Stimulated activated CD4-positive, alpha-beta T cell treated with anti-CD3 and anti-CD28 coated beads, Interleukin-4, amount 100 ng/mL, for 1 hour (primary cell): ENCODE measurements around the gene MVD.

ENCODE experiments used
- DNase-seq: peaks from one replicate; pipeline ENCODE4 v3.0.0-alpha.2; 2020

Gene MVD

DNA sequence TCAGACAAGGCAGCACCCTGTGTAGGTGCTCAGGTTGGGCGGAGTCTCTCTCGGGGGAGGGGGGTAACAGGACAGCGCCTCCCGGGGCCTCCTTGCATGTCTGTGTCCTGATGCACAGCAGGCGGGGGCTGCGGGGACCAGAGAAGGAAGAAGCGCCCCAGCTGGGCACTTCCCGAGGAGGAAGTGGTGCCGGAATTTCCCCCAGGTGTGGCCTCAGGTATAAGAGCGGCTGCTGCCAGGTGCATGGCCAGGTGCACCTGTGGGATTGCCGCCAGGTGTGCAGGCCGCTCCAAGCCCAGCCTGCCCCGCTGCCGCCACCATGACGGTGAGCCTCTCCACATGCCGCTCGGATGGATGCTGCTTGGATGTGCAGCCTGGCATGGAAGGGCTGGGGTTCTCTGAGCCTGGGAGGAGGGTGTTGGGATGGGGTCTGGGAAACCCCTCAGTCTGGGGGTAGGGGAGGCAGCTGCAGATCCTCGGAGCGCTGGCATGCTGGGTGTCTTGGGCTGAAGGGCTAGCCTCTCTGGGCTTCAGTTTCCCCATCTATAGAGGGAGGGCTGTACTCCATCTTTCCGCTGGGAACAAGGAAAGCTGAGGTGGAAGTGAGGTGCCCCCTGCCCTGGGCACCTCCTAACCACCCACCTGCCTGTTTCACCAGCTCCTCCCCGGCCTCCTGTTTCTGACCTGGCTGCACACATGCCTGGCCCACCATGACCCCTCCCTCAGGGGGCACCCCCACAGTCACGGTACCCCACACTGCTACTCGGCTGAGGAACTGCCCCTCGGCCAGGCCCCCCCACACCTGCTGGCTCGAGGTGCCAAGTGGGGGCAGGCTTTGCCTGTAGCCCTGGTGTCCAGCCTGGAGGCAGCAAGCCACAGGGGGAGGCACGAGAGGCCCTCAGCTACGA is 24.3 kb downstream of the MVD start, which contains the start of gene IL17C:
Gene IL17C, plus strand, starts transcription at position 250 of the 908 bp plus-strand sequence. Its CDS starts 70 bp downstream, at position 320.
- no peak for DNase-seq

DNA sequence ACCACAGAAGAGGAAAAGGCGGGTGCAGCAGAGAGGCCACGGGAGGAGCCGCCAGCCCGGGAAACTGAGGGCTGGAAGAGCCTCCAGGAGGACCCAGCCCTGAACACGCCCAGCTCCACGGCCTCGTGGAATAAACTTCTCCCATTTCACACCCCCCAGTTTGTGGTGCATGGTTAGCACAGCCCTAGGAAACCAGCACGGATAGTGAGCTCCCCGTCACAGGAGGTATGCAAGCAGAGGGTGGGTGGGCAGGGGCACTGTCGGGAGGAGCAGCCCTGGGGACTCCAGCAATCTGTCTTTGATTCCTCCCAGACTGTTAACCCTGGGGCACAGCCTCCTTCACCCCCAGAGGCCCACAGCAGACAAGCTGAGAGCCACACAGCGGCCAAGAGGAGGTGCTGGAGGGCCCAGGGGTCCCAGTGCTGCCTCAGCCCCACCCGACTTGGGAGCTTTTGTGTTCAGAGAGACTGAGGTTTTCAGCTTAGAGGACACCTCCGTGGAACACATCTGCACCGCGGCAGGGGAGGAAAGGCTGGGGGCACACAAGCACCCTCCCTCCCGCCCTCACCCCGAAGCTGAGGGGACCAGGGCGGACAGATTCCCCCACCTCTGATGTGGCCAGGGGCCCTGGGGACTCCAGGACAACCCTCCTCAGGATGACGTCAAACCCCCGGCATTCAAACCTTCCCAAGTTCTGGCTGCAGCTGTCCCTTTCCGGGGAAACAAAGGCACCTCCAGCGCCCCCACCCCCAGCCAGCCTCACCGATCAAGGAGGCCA is 26.2 kb downstream of the MVD start:
- no peak for DNase-seq

DNA sequence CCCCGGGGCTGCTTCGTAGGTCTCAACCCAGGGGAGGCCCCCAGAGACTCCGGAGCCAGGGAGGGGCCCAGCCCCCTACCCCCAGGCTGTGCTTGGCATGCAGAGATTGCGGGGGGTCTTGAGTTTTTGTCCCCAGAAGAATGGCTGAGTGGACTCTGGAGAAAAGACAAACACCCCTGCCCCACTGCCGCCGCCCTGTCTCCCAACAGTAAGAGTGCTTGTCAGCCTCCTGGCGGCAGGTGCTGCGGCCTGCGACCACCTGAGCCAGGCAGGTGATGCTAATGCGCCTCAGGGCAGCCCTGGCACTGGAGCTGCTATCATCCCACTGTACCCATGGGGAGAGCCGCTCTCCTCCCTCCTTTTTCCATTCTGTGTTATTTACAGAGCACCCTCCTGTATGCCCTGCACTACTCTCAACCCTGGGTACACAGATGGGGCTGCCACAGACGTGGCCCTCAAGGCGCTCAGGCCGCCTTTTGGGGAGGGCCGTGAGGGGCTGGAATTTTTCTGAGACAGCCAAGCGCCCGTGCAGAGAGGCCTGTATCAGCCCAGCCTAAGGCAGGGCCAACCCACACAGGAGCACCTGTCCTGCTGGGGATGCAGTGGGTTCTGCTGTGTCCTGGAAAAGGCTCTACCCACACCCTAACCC is 27.1 kb downstream of the MVD start:
- DNase-seq, result no peak

DNA sequence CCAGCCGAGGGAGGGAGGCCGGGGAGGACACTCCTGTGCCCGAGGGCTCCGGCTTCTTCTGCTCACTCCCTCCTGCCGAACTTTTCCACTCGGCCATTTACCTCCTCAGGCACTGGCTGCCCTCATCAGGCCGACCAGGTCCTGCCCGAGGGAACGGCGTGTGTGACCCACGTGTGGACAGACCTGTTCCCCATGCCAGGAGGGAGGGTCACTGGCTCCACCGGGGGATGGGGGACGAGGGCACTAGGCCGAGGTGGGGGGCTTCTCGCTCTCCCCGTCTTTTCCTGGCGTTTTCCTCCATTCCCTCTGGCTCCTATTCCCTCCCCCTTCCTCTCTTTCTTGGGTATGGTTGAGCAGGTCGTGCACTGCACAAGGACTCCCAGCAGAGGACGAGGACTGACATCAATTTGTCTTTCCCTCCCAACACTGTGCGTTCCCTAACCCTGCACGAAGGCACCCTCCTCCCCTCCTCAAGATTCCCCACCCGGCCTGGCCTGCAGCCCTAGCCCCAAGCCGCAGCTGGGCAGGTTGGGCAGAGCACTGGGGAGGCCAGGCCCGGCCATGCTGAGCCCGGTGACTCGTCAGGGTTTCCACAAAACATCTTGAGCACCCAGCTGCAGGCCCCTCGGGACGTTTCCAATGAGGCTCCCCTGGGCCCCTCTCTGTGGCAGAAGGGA is 27.8 kb downstream of the MVD start:
- DNase-seq, result no peak

DNA sequence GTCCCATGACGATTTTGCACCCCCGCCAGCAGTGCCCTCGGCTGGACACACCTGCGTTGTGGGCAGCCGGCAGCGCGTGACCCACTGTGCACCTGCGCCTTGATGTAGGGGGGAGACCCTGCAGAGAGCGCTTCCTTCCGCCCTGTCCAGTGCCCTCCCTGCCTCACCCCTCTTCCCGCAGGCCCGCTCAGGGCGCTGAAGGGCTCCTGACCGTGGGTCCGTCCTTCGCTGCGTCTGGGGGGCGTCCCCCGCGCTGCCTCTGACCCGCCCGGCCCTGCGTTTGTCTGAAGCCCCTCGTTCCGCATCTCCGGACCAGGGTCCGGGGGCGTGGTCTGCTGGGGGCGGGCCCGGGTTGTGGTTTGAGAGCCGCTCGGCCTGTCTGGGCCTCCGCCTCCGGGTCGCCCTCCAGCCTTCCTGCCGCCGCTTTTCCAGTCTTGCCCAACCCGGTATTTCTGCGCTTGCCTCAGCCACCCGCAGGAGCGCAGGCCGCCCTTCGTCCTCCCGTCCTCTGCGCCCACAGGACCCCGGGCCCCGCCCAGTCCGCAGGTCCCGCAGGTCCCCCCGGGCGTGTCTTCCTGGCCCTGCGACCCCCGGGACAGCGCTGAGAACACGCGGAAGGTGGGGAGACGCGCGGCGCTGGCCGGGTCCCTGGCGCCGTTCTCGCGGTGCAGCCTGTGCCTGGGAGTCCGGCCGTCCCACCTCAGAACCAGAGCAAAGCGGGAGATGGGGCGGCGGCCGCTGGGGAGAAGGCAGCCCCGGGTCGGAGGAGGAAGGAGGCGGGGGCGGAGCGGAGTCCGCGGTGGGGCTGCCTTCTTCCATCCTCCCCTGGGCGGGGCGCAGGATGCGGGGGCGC is 28.5 kb downstream of the MVD start:
- peak; percentile 50 for DNase-seq

DNA sequence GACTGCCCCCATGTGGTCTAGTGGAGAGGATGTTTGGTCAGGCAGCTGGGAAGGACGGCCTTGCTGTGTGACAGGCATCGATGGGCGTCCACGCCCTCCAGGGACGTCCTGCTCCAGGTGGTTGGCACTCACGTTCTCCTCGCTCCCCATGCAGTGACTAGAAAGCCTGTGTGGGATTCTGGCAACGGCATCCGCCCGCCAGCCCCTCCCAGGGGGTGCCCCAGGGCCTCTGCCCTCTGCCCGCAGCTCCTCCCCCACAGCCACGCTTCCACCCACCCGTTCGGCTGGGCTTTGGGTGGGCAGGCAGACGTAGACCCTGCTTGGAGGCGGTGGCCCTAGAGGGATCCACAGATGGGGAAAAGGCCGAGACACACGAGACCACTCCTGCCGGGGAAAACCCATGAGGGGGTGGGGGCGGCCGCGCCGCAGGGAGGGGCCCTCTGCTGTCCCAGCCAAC is 29.2 kb downstream of the MVD start:
- peak; percentile 44 for DNase-seq

DNA sequence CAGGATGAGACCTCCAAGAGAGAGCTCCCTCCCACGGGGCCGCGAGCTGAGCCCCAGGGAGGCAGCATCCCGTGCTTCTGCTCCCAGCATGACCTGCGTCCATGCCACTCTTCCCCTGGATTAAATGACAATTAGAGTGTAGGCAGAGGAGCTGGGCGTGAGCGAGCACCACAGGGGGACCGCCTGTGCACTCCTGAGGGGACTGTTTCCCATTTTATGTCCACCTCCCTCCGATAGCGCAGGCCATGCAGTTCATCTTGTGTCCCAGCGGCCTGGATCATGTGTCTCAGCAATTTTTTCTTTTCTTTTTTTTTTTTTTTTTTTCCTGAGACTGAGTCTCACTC is 30.3 kb downstream of the MVD start:
- no peak for DNase-seq

DNA sequence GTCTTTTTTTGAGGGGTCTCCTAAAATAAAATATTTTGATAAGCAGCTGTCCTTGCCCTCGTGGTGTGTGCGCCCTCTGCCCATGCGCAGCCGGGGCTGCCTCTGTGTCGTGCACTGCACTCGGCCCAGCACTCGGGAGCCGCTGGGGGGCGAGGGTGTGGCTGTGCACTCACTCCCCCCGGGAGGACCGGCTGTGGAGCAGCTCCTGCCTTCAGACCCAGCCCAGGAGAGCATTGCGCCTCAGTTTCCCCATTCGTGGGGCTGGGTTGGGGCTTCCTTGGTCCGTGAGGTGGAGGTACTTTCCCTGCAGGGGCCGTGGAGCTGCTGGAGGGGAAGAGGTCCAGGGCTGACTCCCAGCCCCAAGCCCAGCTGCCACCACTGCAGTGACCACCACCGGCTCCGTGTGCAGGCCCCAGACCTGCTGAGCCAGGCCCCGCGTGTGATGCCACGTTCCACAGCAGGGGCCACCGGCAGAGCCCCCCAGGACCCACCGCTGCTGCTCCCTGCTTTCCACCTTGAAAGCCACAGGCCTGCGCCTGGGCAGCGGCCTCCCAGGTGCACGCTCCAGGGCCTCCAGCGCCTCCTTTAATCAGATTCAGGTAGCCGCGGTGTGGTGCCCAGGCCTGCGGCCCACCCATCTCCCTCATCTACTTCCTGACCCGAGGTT is 30.8 kb downstream of the MVD start:
- DNase-seq, result no peak

DNA sequence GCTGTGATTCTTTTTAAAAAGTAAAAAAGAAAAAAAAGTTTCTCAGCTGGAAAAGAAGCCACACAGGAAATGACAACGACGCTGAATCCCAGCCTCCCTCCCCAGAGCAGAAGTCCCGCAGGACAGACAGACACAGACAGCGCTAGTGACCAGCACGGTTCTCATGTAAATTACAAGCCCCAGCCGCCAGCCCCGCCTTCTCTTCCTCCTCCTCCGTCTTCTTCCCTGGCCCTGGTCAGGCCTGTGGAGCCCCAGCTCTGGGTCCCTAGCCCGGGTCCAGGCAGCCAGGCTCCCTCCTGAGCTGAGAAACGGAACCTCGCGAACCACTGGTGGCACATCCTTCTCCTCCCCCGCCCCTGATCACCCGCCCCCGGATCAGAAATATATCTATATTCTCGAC is 31.5 kb downstream of the MVD start:
- DNase-seq, result no peak

DNA sequence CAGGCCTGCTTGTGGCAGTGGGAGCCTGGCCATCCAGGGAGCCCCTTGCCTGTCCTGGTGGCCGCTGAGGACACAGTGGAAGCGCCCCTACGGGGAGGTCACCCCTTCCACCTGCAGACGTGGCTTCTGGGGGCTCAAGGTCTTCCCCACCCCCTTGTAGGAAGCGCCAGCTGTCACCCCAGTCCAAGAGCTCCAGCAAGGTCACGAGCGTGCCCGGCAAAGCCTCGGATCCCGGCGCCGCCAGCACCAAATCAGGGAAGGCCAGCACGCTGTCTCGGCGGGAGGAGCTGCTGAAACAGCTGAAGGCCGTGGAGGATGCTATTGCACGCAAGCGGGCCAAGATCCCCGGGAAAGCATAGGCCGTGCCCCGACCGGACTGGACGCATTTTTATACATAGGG is 31.9 kb downstream of the MVD start:
- DNase-seq, result no peak

DNA sequence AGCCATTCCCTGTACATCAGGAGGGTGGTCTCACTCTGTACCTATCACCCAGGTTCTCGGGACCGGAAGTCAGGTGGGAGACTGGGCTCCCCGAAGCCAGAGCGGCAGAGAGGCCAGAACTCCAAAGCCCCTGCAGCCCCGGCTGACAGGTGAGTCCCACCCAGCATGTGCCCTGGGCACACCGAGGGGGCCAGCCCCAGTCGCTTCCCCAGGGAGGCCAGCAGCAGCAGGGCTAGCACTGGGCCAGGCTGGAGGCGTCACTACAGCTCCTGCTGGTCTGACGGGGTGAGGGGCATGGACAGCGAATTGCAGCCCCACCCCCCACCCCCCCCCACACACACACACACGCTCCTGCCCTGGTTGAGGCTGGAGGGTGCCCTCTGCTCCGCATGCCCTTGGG is 32.5 kb downstream of the MVD start:
- no peak for DNase-seq

DNA sequence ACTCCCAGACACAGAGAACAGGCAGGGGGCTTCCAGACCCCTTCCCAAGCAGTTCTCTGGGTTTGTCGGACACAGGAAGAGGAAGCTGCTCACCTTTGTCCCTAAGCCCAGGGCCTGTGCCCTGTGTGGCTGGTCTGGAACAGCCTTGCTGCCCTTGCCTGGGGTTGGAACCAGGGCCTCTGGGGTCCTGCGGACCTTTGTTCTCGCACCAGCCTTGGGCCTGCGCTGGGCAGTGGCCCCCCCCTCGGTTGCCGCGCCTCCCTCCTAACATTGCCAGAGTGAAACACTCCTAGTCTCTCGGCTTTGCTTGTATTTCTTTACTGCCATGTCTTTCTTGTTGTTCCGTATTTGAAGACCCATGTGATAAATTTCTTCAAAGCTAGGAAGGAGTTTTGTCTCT is 33.1 kb downstream of the MVD start:
- DNase-seq, result no peak

DNA sequence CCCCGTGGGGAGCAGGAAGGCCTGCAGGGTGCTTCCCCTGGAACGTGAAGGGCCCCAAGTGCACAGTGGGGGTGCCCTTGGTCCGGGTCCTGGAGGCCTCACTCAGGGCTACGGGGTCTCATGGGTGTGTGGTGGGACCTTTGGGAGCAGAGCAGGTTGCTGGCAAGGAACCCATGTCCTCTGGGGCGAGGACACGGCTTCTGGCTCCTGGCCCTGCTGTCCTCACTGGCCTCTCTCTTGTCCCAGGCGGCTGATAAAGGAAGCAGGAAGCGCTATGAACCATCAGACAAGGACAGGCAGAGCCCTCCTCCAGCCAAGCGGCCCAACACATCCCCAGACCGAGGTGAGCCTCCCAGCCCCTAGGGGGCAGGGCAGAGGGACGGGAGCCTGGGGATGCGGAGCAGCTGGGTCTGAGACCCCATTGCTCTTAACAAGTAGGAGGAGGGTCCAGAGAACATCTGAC is 34.3 kb downstream of the MVD start:
- DNase-seq, result no peak

DNA sequence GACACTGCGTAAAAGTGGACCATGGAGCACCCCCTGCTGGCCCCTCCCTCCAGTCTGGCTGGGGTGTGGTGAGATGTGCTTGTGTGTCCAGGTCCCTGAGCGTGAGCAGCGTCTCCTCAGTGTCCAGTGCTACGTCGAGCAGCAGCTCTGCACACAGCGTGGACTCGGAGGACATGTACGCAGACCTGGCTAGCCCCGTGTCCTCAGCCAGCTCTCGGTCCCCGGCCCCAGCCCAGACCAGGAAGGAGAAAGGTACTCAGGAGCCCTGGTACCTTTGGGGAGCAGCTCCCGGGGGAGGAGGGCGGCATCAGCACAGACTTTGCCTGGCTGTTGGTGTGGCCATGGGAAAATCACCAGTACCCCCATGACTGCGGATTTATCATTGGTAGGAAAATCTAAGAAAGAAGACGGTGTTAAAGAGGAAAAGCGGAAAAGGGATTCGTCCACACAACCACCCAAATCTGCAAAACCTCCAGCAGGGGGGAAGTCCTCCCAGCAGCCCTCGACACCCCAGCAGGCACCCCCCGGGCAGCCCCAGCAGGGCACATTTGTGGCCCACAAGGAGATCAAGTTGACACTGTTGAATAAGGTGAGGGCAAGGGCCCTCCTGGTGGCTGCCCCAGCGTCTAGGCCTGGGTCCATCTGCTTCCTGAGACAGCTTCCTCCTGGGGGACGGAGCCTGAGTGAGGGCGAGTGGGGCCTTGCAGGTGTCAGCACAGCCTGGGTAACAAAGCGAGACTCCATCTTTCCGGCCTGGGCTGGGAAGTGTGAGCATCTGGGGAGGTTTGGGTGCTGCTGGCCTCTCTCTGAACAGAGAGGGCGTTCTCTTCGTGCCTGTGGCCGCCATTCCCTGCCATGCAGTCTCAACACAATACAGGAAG is 35.1 kb downstream of the MVD start:
- no peak for DNase-seq

DNA sequence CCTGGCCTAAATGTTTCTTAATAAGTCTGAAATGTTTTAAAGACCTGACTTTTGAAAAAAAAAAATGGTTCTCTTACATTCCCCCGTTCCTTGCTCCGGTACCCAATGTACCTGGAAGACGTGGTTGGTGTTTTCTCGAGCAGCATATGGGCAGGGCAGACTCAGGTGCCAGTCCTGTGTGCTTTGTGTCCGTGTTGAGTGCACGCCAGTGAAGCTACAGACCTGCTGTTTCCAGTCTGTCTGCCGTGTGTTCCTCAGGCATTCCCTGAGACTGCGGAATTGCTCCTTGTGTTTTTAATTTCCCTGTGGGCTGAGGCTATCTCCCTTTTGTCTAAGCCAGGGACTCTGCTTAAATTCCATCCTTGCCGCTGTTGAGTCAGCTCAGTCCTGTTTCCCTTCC is 36.2 kb downstream of the MVD start:
- no peak for DNase-seq

DNA sequence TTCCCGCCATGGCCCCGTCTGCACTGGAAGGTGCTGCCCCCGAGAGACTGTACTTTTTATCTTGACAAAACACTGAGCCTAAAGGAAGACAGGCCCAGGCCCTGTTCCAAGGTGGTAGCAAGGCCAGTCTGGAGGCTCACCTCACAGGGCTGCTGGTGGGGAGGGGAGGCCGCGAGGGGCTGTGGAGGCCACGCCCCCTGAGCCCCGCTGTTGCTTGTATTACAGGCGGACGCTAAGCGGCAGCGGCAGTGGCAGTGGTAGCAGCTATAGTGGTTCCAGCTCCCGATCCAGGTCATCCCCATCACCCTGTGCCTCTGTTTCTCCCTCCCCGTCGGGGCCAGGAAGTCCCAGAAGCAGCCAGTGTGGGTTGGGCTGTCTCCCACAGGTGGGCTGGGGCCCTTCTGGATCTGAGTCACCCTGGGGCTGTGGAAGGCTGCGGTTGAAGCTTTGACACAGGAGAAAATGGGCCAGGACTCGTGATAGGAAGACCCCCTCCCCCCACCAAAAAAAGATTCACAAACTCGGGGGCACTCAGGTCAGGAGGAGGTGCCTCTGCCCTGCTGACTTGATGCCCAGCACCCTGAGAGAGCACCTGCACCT is 37.8 kb downstream of the MVD start:
- no peak for DNase-seq

DNA sequence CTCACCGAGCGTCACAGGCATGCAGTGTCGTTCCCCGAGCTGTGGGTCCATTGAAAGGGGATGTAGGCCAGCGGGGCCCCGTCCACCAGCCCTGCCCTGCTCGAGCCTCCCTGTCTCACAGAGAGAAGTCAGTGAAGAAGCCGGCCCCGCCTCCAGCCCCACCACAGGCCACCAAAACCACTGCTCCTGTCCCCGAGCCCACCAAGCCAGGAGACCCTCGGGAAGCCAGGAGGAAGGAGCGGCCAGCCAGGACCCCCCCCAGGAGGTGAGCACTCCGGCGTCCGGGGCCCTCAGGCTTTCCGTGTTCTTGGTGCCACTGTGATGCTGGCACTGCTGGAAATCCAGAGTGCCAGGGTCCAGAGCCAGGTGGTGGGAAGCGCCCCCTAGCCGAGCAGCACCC is 38.4 kb downstream of the MVD start:
- no peak for DNase-seq

DNA sequence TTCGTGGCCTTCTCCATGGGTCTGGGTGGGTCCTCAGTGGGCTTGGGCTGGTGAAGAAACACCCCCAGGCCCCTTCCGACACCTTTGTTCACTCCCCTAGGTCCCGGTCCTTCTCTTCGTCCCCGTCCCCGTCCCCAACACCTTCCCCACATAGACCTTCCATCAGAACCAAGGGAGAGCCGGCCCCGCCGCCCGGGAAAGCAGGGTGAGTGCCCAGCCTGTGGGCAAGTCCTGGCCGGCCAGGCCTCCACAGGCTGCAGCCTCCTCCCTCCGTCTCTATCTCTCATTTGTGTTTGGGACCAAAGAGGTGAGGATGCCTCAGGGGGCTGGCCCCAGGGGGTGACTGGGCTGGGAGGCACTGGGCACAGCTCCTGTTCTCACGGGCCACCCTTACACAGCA is 39.0 kb downstream of the MVD start:
- DNase-seq, result no peak

DNA sequence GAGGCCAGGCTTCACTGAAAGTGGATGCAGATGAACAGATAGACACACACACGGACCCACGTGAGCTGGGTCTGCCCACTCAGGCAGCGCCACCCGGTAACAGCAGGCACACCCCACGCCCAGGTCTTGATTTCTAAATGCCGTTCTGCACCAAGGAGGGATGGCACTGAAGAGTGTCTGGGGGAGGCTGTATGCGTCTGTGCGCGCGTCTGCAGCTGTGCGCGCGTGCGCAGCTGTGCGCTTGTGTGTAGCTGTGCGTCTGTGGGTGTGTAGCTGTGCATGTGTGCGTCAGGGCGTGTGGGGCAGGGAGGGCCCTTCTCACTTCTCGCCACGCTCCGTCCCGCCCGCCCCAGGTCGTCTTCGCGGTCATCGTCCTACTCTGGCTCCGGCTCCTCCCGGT is 40.0 kb downstream of the MVD start:
- DNase-seq, result no peak

DNA sequence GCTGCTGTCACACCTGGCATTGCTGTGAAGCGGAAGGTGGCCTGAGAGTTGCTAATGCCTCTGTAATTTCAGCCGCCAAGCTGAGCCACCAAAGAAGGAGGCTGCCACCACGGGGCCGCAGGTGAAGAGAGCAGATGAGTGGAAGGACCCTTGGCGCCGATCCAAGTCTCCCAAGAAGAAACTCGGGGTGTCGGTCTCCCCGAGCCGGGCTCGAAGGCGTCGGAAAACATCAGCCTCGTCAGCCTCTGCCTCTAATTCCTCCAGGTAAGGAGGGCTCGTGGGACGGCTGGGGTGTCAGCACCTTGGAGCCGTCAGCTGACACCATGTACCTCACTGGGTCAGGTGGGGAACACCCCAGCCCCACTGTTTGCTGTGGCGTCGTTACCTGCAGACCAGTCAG is 40.8 kb downstream of the MVD start:
- no peak for DNase-seq
